Measurements from ENCODE around the gene CNOT6. TPM values are rescaled to one million over a fixed set of nuclear protein-coding genes. Genes with fewer than 3 reads are reported as not detected.

CNOT6 gene
- total RNA-seq, 6 donors from 2014 or later = 9.7 to 27.8 (median 18.2) TPM

DNA sequence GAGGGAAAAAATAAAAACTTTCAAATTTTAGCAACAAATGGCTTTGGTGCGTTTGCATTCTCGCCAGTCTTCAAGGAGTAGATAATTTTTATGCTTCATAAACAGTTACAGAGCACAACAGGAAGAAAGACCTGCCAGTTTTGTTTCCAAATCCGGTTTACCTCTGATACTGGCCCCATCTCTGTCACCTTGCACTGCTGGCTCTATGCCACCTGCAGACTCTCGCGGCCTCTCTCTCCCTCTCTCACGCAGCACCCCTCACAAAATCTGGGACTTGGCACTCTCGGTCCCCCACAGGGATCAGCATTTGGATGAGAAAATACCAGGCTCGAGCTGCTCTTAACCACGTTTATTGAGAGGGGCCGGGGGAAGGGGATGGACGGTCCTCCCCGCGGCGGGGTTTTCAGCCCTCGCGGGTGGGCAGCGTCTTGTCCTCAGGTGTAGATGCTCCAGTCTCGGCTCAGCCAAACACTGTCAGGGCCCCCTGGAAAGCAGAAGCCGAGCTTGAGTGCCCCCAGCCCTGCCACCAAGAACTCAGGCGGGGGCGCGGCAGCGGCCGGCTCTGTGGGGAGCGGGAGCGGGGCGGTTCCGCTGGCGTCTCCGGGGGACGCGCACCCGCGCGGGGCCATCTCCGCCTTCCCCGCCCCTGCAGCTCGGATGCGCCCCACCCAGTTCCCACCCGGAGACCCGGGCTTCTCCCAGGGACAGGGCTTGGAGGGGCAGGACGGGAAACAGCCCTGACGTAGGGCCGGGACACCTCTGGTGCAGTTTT lies 95.8 kb downstream of the CNOT6 start:
- no peak for TF ChIP-seq POLR2A (IDR thresholded peaks at IDR 0.05)
- no peak for TF ChIP-seq EP300 (IDR thresholded peaks at IDR 0.05)
- TF ChIP-seq, protein P1, sequence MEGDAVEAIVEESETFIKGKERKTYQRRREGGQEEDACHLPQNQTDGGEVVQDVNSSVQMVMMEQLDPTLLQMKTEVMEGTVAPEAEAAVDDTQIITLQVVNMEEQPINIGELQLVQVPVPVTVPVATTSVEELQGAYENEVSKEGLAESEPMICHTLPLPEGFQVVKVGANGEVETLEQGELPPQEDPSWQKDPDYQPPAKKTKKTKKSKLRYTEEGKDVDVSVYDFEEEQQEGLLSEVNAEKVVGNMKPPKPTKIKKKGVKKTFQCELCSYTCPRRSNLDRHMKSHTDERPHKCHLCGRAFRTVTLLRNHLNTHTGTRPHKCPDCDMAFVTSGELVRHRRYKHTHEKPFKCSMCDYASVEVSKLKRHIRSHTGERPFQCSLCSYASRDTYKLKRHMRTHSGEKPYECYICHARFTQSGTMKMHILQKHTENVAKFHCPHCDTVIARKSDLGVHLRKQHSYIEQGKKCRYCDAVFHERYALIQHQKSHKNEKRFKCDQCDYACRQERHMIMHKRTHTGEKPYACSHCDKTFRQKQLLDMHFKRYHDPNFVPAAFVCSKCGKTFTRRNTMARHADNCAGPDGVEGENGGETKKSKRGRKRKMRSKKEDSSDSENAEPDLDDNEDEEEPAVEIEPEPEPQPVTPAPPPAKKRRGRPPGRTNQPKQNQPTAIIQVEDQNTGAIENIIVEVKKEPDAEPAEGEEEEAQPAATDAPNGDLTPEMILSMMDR (IDR thresholded peaks at IDR 0.05) = no peak
- no peak for TF ChIP-seq POLR2AphosphoS5 (IDR thresholded peaks at IDR 0.05)
- no peaks in the 10 kb centered on the region for H3K9me3 ChIP-seq
- WGBS, 2 donors = 8 to 12% methylated on average over 13 to 19 of the region's 44 CpGs
- ATAC-seq (ENCODE audit: low FRiP score in 2 of 2) (no peak), DNase-seq (peak in 1 of 2 donors; percentile 75)
- H3K4me1 ChIP-seq = peaks cover 14 to 28% (median 22%) of the 10 kb centered on the region in 4 donors
- peaks cover 0 to 19% (median 11%) of the 10 kb centered on the region in 4 donors for H3K27me3 ChIP-seq
- no peak overlapping the region for H3K27ac ChIP-seq
- H3K36me3 ChIP-seq = no peaks in the 10 kb centered on the region
- peak overlapping the region in 3 of 4 donors; percentile 33 to 45 (median 45) for H3K4me3 ChIP-seq

DNA sequence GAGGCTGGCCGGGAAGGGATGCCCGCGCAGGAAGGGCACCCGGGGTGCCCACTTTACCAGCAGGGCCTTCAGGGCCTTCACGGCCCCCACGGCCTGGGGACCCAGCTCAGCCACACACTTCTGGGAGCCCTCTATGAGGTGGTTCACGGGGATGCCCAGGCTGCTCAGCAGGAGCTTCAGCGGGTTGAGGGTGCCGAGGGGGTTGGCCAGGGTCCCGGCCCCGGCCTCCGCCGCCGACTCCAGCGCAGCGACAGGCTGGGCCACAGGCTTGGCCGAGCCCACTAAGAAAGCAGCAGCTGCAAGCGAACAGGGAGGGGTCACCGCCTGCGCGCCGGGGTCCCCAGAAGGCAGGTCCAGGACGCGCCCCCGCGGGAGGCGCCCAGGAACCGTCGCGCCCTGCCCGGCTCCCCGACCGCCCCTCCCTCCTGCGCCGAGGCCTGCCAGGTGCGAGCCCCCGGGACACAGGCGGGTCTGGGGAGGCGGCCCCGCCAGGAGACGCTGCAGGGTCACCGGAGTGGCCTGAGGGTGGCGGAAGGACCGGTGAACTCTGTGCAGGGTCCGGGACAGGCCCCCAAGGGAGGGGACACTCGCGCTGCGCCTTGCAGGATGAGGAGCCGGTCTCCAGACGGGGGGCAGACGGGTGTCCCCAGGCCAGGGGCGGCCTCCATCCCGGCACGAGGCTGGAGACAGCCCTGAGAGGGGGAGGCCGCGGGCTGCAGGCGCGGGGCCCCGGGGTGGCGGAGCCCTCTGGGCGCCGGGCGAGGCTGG lies 96.5 kb downstream of the CNOT6 start:
- TF ChIP-seq, protein P1 (IDR thresholded peaks at IDR 0.05) = peak in 2 of 6 experiments; percentile 11 to 13
- TF ChIP-seq POLR2AphosphoS5 (IDR thresholded peaks at IDR 0.05) = no peak
- WGBS, 2 donors = 6% methylated on average over 9 to 29 of the region's 63 CpGs
- Histone ChIP-seq H3K27ac (peak overlapping the region in 2 of 4 donors; percentile 50 to 67), H3K27me3 (peaks cover 0 to 19% (median 11%) of the 10 kb centered on the region in 4 donors), H3K4me1 (peaks cover 14 to 32% (median 25%) of the 10 kb centered on the region in 4 donors), H3K9me3 (no peaks in the 10 kb centered on the region), H3K4me3 (peak overlapping the region in 3 of 4 donors; percentile 33 to 45 (median 45)), H3K36me3 (no peaks in the 10 kb centered on the region)
- DNase-seq (peak in 1 of 2 donors; percentile 81), ATAC-seq (ENCODE audit: low FRiP score in 2 of 2) (peak in 1 of 2 donors; percentile 8)

DNA sequence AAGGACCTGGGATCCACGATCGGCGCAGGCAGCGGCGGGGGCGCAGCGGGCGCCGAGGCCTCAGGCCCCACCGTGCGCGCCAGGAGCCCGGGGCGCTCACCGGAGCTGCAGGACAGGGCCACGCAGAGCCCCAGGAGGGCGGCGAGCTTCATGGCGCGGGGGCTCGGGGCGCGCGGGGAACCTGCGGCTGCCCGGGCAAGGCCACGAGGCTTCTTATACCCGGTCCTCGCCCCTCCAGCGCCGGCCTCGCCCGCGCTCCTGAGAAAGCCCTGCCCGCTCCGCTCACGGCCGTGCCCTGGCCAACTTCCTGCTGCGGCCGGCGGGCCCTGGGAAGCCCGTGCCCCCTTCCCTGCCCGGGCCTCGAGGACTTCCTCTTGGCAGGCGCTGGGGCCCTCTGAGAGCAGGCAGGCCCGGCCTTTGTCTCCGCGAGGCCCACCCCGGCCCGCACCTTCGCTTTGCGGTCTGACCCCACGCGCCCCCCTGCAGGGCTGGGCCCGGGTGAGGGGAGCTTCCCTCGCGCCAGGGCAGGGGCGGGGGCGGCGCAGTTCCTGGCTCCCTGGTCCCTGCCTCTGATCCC lies 97.2 kb downstream of the CNOT6 start, which contains the start of gene SCGB3A1:
TSS of gene SCGB3A1 (minus strand) at position 189 of the 577 bp plus-strand sequence. CDS start at position 152, 37 bp downstream.
- Histone ChIP-seq H3K4me3 (peak within 1 kb of the TSS; percentile 29 to 45 (median 39)), H3K36me3 (no peaks in the 10 kb centered on the region), H3K4me1 (peaks cover 14 to 38% (median 30%) of the 10 kb centered on the region in 4 donors), H3K9me3 (no peaks in the 10 kb centered on the region), H3K27me3 (peaks cover 0 to 19% (median 11%) of the 10 kb centered on the region in 4 donors), H3K27ac (peak within 1 kb of the TSS in 2 of 4 donors; percentile 50 to 67)
- ATAC-seq (ENCODE audit: low FRiP score in 2 of 2) = peak in 1 of 2 donors; percentile 21
- 0 to 40% methylated on average over 5 to 6 of the region's 60 CpGs for WGBS, 2 donors
- TF ChIP-seq EP300 (IDR thresholded peaks at IDR 0.05) (no peak), POLR2A (IDR thresholded peaks at IDR 0.05) (peak in 1 of 4 donors; percentile 64)
- peak; percentile 44 to 89 for DNase-seq

DNA sequence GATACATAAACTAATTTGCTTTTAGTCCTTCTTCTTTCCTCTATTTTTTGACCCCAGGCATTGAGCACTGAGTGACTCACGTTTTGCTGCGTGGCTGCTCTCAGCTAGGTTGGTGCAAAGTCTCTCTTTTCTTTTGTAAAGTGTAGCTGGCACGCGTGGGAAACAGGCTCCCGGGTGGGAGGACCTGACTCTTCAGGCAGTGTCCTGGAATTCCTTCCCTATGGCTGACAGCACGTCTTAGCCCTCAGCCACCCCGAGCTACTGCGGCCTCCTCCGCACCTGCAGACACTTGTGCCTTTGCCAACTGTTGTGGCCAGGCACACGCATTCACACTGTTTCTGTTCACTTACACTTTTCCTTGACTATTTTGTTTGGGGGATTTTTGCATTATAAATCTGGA lies 98.0 kb downstream of the CNOT6 start:
- peaks cover 14 to 46% (median 32%) of the 10 kb centered on the region in 4 donors for H3K4me1 ChIP-seq
- WGBS, 2 donors = 92% methylated on average over 10 of the region's 10 CpGs
- TF ChIP-seq EP300 (IDR thresholded peaks at IDR 0.05) (no peak), POLR2AphosphoS5 (IDR thresholded peaks at IDR 0.05) (no peak), POLR2A (IDR thresholded peaks at IDR 0.05) (no peak)
- TF ChIP-seq, protein P1 (IDR thresholded peaks at IDR 0.05) = no peak
- no peaks in the 10 kb centered on the region for H3K36me3 ChIP-seq
- no peak overlapping the region for H3K27ac ChIP-seq
- DNase-seq = no peak
- no peak overlapping the region for H3K4me3 ChIP-seq
- H3K9me3 ChIP-seq = no peaks in the 10 kb centered on the region
- no peak for ATAC-seq (ENCODE audit: low FRiP score in 2 of 2)
- peaks cover 0 to 19% (median 11%) of the 10 kb centered on the region in 4 donors for H3K27me3 ChIP-seq

All from upper lobe of left lung (tissue), 6 donors.